GM12878 (cell line): Measurements from ENCODE around the gene PARN.

Experiments used
- CBFB ChIP-seq: IDR thresholded peaks from 2 replicates; pipeline ENCODE4 v1.6.1; 2016; ENCODE audit warnings: antibody characterized with exemption, low read depth
- GATAD2B ChIP-seq: fragments of 450-650 bp; conservative IDR thresholded peaks from 2 replicates; pipeline ENCODE4 v1.6.1; 2017; ENCODE audit warnings: low read depth, mild to moderate bottlenecking, moderate library complexity
- HDAC2 ChIP-seq: fragments of 200-600 bp; sonication (generic); IDR thresholded peaks from 2 replicates; pipeline ENCODE4 v1.6.1; 2017
- HDGF ChIP-seq: fragments of 450-650 bp; IDR thresholded peaks from 2 replicates; pipeline ENCODE4 v1.6.1; 2016; ENCODE audit warnings: antibody characterized with exemption
- JUND ChIP-seq: IDR thresholded peaks from 2 replicates; pipeline ENCODE4 v1.6.1; 2012; ENCODE audit warnings: low read depth, mild to moderate bottlenecking, low read length, improper control_type of control experiment, moderate library complexity
- MXI1 ChIP-seq: fragments of 150-350 bp; IDR thresholded peaks from 2 replicates; pipeline ENCODE4 v1.6.1; 2011; ENCODE audit warnings: low read depth, mild to moderate bottlenecking, inconsistent platforms, low read length, improper control_type of control experiment
- RFX5 ChIP-seq: IDR thresholded peaks from 2 replicates; pipeline ENCODE4 v1.6.1; 2011; ENCODE audit warnings: low read depth, low read length, improper control_type of control experiment
- SMC3 ChIP-seq: IDR thresholded peaks from 2 replicates; pipeline ENCODE4 v1.6.1; 2011; ENCODE audit warnings: low read length, improper control_type of control experiment, borderline replicate concordance
- SRF ChIP-seq, 2 experiments: IDR thresholded peaks; 2 replicates each; pipeline ENCODE4 v1.6.1; 2011; ENCODE audit warnings: low read depth in 2 of 2, low read length in 2 of 2, mild to moderate bottlenecking in 1 of 2, moderate library complexity in 1 of 2
- TARDBP ChIP-seq: IDR thresholded peaks from 2 replicates; pipeline ENCODE4 v1.6.1; 2016; ENCODE audit warnings: borderline replicate concordance
- TF ChIP-seq, protein P1 (sequence below), 3 experiments: IDR thresholded peaks in 2 of 3; conservative IDR thresholded peaks in 1 of 3; 2 replicates each; pipeline ENCODE4 v1.5.1; 2011; ENCODE audit warnings: low read depth in 3 of 3, low read length in 3 of 3, mild to moderate bottlenecking in 3 of 3, control low read depth in 2 of 3, moderate library complexity in 2 of 3, inconsistent platforms in 1 of 3, mixed read lengths in 1 of 3; ENCODE audit not compliant: control insufficient read depth in 2 of 3, insufficient read depth in 1 of 3; ENCODE audit errors: extremely low read depth in 1 of 3
- TF ChIP-seq, protein P2 (sequence below): fragments of 150-350 bp; IDR thresholded peaks from 2 replicates; pipeline ENCODE4 v1.6.1; 2016; ENCODE audit warnings: low read depth, low read length
- TF ChIP-seq, protein P3 (sequence below): IDR thresholded peaks from 2 replicates; pipeline ENCODE4 v1.6.1; 2011; ENCODE audit warnings: low read depth, mild to moderate bottlenecking, low read length, moderate library complexity, borderline replicate concordance; ENCODE audit errors: extremely low read depth

DNA sequence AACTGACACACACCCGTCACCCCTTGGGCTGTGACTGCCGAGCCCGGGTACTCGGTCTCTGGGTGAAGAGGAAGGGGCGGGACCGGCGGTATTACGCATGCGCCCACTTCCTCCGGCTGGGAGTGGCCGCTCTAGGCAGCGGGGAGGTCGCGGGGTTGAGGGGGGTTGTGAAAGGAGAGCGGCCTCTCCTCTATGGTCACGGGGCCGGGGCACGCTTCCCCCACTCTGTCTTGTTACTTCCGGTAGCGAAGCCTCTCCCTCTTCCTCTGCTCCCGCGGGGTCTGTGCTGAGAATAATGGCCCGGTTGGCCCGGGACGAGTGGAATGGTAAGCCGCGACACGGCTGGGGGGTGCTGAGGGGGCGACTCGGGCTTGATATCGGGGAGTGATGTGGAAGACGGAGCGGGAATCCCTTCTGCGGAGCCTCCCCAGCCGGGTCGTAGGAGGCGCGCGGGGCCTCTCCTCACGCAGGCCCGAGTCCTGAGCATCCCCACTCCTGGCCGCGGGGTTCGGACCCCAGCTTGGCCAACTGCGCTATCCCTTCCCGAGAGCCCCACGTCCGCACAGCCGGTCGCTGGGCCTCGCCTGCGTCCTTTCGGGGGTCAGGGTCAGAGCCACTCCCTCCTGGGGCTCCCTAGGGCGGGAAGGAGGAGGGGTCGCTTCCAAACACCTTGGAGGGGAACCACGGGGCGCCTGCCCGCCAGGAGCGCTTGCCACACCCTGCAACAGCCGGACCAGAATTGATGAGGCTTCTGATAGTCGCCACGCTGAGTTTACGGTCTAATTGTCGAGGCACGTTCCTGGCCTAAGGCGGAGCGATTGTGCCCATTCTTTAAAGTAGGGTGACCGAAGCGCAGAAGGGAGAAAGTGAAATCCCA is 2.9 kb upstream of the PARN start, which contains the start of gene BFAR:
- TF ChIP-seq, protein P1, sequence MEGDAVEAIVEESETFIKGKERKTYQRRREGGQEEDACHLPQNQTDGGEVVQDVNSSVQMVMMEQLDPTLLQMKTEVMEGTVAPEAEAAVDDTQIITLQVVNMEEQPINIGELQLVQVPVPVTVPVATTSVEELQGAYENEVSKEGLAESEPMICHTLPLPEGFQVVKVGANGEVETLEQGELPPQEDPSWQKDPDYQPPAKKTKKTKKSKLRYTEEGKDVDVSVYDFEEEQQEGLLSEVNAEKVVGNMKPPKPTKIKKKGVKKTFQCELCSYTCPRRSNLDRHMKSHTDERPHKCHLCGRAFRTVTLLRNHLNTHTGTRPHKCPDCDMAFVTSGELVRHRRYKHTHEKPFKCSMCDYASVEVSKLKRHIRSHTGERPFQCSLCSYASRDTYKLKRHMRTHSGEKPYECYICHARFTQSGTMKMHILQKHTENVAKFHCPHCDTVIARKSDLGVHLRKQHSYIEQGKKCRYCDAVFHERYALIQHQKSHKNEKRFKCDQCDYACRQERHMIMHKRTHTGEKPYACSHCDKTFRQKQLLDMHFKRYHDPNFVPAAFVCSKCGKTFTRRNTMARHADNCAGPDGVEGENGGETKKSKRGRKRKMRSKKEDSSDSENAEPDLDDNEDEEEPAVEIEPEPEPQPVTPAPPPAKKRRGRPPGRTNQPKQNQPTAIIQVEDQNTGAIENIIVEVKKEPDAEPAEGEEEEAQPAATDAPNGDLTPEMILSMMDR (IDR thresholded peaks at IDR 0.05 in 2 of 3, conservative IDR thresholded peaks at IDR 0.05 in 1 of 3; ENCODE audit: control insufficient read depth in 2 of 3, extremely low read depth in 1 of 3, insufficient read depth in 1 of 3, low read depth in 3 of 3, low read length in 3 of 3), result no peak
- TF ChIP-seq, protein P2, sequence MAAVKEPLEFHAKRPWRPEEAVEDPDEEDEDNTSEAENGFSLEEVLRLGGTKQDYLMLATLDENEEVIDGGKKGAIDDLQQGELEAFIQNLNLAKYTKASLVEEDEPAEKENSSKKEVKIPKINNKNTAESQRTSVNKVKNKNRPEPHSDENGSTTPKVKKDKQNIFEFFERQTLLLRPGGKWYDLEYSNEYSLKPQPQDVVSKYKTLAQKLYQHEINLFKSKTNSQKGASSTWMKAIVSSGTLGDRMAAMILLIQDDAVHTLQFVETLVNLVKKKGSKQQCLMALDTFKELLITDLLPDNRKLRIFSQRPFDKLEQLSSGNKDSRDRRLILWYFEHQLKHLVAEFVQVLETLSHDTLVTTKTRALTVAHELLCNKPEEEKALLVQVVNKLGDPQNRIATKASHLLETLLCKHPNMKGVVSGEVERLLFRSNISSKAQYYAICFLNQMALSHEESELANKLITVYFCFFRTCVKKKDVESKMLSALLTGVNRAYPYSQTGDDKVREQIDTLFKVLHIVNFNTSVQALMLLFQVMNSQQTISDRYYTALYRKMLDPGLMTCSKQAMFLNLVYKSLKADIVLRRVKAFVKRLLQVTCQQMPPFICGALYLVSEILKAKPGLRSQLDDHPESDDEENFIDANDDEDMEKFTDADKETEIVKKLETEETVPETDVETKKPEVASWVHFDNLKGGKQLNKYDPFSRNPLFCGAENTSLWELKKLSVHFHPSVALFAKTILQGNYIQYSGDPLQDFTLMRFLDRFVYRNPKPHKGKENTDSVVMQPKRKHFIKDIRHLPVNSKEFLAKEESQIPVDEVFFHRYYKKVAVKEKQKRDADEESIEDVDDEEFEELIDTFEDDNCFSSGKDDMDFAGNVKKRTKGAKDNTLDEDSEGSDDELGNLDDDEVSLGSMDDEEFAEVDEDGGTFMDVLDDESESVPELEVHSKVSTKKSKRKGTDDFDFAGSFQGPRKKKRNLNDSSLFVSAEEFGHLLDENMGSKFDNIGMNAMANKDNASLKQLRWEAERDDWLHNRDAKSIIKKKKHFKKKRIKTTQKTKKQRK, result no peak
- TF ChIP-seq JUND (0 out of 2 replicates have a peak, but pooled peaks have one; percentile 15), RFX5 (no peak), CBFB (peak; percentile 86; the same call in 1 of the 2 replicates), SMC3 (no peak), GATAD2B (0 out of 2 replicates have a peak, but pooled peaks have one; percentile 43), HDAC2 (no peak), SRF (IDR thresholded peaks at IDR 0.05; ENCODE audit: low read depth in 2 of 2, low read length in 2 of 2) (no peak), HDGF (0 out of 2 replicates have a peak, but pooled peaks have one; percentile 70), MXI1 (peak; percentile 84), TARDBP (no peak)
- TF ChIP-seq, protein P3, sequence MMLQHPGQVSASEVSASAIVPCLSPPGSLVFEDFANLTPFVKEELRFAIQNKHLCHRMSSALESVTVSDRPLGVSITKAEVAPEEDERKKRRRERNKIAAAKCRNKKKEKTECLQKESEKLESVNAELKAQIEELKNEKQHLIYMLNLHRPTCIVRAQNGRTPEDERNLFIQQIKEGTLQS, result no peak
